ENCODE data around the gene NPY4R. TPM values are rescaled to one million over a fixed set of nuclear protein-coding genes. Genes with fewer than 3 reads are reported as not detected.
"Not testable (repeated sequence)": the region's sequence is repeated elsewhere in the genome, so short reads cannot be mapped to it uniquely, and the experiment has no call there.

The NPY4R gene
- total and polyA plus RNA-seq, 2 donors (not counting 1 experiment from before 2014, with no cell fraction given), result 0.07 TPM; not detected in 1

DNA sequence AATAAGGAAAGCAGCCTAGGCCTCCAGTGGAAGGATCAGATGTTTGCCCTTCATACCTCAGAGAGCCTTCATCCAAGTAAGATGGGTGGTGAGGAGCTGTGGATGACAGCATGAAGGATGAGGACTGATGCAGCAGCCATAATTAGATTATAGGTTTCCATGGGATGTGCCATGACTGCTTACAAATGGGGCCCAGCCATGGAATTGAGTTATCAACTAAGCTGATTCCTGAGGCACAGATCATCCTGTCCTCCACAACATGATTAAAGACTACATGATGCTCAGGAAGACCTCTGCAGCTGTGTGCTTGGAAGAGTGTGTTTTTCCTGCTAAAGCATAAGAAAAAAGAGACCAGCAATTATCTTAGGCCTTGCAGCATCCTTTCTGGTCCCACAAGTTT is 54.6 kb downstream of the NPY4R start:
- H3K4me3 ChIP-seq (replicated peaks in 1 of 4; ENCODE audit: control extremely low read depth in 1 of 4, insufficient read depth in 1 of 4, low read depth in 3 of 4, low read length in 4 of 4); H4K20me1 ChIP-seq (ENCODE audit: control insufficient read depth, extremely low read depth, insufficient read depth, low read length); H3K4me1 ChIP-seq (ENCODE audit: control insufficient read depth, extremely low read depth, insufficient read depth, low read length); H3K9me3 ChIP-seq (ENCODE audit: control insufficient read depth, insufficient read depth, low read depth, low read length); H3K9ac ChIP-seq (ENCODE audit: insufficient read depth, low read length); H3K79me2 ChIP-seq (ENCODE audit: control insufficient read depth, insufficient read depth, low read length); H3K27ac ChIP-seq (ENCODE audit: insufficient read depth, low read length); H2AFZ ChIP-seq (ENCODE audit: low read length); H3K27me3 ChIP-seq (ENCODE audit: control insufficient read depth, insufficient read depth, low read length); H3K36me3 ChIP-seq (ENCODE audit: control insufficient read depth, insufficient read depth, low read length); DNase-seq (ENCODE audit: low read depth in 2 of 2); H3K4me2 ChIP-seq (ENCODE audit: extremely low read depth, insufficient read depth, low read length): not testable (repeated sequence)

Other genes with a start within 250 kb of the NPY4R start
- gene ANTXRL, start 179.0 kb downstream of the NPY4R start, total RNA-seq, result not detected in 2 replicates
- gene ANTXRL, start 179.0 kb downstream of the NPY4R start, polyA plus RNA-seq, result not detected in 2 replicates
- not detected in 2 replicates for gene ANXA8L1, start 90.2 kb downstream of the NPY4R start, total RNA-seq
- 0.05 and 0.08 TPM in 2 replicates for gene ANXA8L1, start 90.2 kb downstream of the NPY4R start, polyA plus RNA-seq
- not detected in 2 replicates for gene GPRIN2, start 90.7 kb upstream of the NPY4R start, total RNA-seq
- not detected in 2 replicates for gene GPRIN2, start 90.7 kb upstream of the NPY4R start, polyA plus RNA-seq
- gene SYT15, start 113.2 kb upstream of the NPY4R start, total RNA-seq, result under 0.01 TPM in 2 replicates
- gene SYT15, start 113.2 kb upstream of the NPY4R start, polyA plus RNA-seq, result 0.19 and 0.31 TPM in 2 replicates

All from fibroblast of lung (primary cell).